ENCODE results near the gene VSTM1.

VSTM1 gene

GRCh38 chr19:54021363-54021762 is 42.3 kb downstream of the VSTM1 start:
- no peak overlapping the region for H2BK5ac ChIP-seq (ENCODE audit: low read depth, low read length, poor library complexity)
- H3K79me1 ChIP-seq (ENCODE audit: low read length) = no peaks in the 10 kb centered on the region
- no peak overlapping the region for H2AFZ ChIP-seq (ENCODE audit: insufficient read depth, low read length, poor library complexity)
- H3K27ac ChIP-seq (ENCODE audit: low read depth, low read length) = no peak overlapping the region
- H3K27me3 ChIP-seq (ENCODE audit: insufficient read depth, low read length) = no peaks in the 10 kb centered on the region
- H2BK12ac ChIP-seq (ENCODE audit: low read length) = no peak overlapping the region
- H4K12ac ChIP-seq (ENCODE audit: low read depth, low read length) = no peak overlapping the region
- peak; percentile 70 to 87 for DNase-seq
- H4K8ac ChIP-seq (ENCODE audit: low read depth, low read length) = no peak overlapping the region
- no peak overlapping the region for H2AK5ac ChIP-seq (ENCODE audit: low read length)
- H3K36me3 ChIP-seq (ENCODE audit: control insufficient read depth in 1 of 2, insufficient read depth in 2 of 2, low read length in 2 of 2) = no peaks in the 10 kb centered on the region
- H3K4me3 ChIP-seq (ENCODE audit: low read depth, low read length) = no peak overlapping the region
- H4K91ac ChIP-seq (ENCODE audit: low read depth, low read length) = no peak overlapping the region
- no peaks in the 10 kb centered on the region for H3K79me2 ChIP-seq (ENCODE audit: control insufficient read depth, insufficient read depth, low read length, poor library complexity)
- no peak overlapping the region for H3K14ac ChIP-seq (ENCODE audit: low read length)
- H3K18ac ChIP-seq (ENCODE audit: low read length) = no peak overlapping the region
- H3K9ac ChIP-seq (ENCODE audit: low read length) = no peak overlapping the region
- H3K4ac ChIP-seq (ENCODE audit: low read depth, low read length) = no peak overlapping the region
- no peaks in the 10 kb centered on the region for H3K4me1 ChIP-seq (ENCODE audit: control insufficient read depth in 1 of 2, insufficient read depth in 2 of 2, low read length in 2 of 2)
- H3K23ac ChIP-seq (ENCODE audit: low read length) = no peak overlapping the region
- H3K9me3 ChIP-seq (ENCODE audit: insufficient read depth, low read depth, low read length) = peaks cover 2% of the 10 kb centered on the region
- H3K4me2 ChIP-seq (ENCODE audit: low read length) = no peak overlapping the region
- WGBS (ENCODE audit: extremely low coverage, insufficient coverage, insufficient read length) = no CpG with 5 or more reads among the region's 8 CpGs
- no peak overlapping the region for H2BK120ac ChIP-seq (ENCODE audit: insufficient read depth, low read length, poor library complexity)

GRCh38 chr19:54017261-54017660 is 46.4 kb downstream of the VSTM1 start:
- Histone ChIP-seq H2AFZ (ENCODE audit: insufficient read depth, low read length, poor library complexity) (no peak overlapping the region), H4K91ac (ENCODE audit: low read depth, low read length) (no peak overlapping the region), H2BK120ac (ENCODE audit: insufficient read depth, low read length, poor library complexity) (no peak overlapping the region), H3K79me1 (ENCODE audit: low read length) (no peaks in the 10 kb centered on the region), H3K4me2 (ENCODE audit: low read length) (no peak overlapping the region), H3K9me3 (ENCODE audit: insufficient read depth, low read depth, low read length) (no peaks in the 10 kb centered on the region), H3K27ac (ENCODE audit: low read depth, low read length) (no peak overlapping the region), H3K23ac (ENCODE audit: low read length) (no peak overlapping the region), H3K4ac (ENCODE audit: low read depth, low read length) (no peak overlapping the region), H3K27me3 (ENCODE audit: insufficient read depth, low read length) (no peaks in the 10 kb centered on the region), H3K9ac (ENCODE audit: low read length) (no peak overlapping the region), H2BK12ac (ENCODE audit: low read length) (no peak overlapping the region), H3K79me2 (ENCODE audit: control insufficient read depth, insufficient read depth, low read length, poor library complexity) (no peaks in the 10 kb centered on the region), H3K36me3 (ENCODE audit: control insufficient read depth in 1 of 2, insufficient read depth in 2 of 2, low read length in 2 of 2) (no peaks in the 10 kb centered on the region), H3K18ac (ENCODE audit: low read length) (no peak overlapping the region), H3K14ac (ENCODE audit: low read length) (no peak overlapping the region), H2BK5ac (ENCODE audit: low read depth, low read length, poor library complexity) (no peak overlapping the region), H3K4me3 (ENCODE audit: low read depth, low read length) (no peak overlapping the region), H3K4me1 (ENCODE audit: control insufficient read depth in 1 of 2, insufficient read depth in 2 of 2, low read length in 2 of 2) (no peaks in the 10 kb centered on the region), H4K8ac (ENCODE audit: low read depth, low read length) (no peak overlapping the region), H2AK5ac (ENCODE audit: low read length) (no peak overlapping the region), H4K12ac (ENCODE audit: low read depth, low read length) (no peak overlapping the region)
- WGBS (ENCODE audit: extremely low coverage, insufficient coverage, insufficient read length) = no CpG with 5 or more reads among the region's 4 CpGs
- DNase-seq = no peak

- H3K36me3 ChIP-seq (ENCODE audit: control insufficient read depth in 1 of 2, insufficient read depth in 2 of 2, low read length in 2 of 2) = no peaks in the 10 kb centered on the region
- no peak overlapping the region for H2BK5ac ChIP-seq (ENCODE audit: low read depth, low read length, poor library complexity)
- H3K23ac ChIP-seq (ENCODE audit: low read length) = no peak overlapping the region
- no peaks in the 10 kb centered on the region for H3K4me1 ChIP-seq (ENCODE audit: control insufficient read depth in 1 of 2, insufficient read depth in 2 of 2, low read length in 2 of 2)
- H3K18ac ChIP-seq (ENCODE audit: low read length) = no peak overlapping the region
- H3K79me1 ChIP-seq (ENCODE audit: low read length) = no peaks in the 10 kb centered on the region
- H4K12ac ChIP-seq (ENCODE audit: low read depth, low read length) = no peak overlapping the region
- H3K14ac ChIP-seq (ENCODE audit: low read length) = no peak overlapping the region
- no peak for DNase-seq
- H3K9ac ChIP-seq (ENCODE audit: low read length) = no peak overlapping the region
- H3K4me2 ChIP-seq (ENCODE audit: low read length) = no peak overlapping the region
- no peak overlapping the region for H4K91ac ChIP-seq (ENCODE audit: low read depth, low read length)
- H2AFZ ChIP-seq (ENCODE audit: insufficient read depth, low read length, poor library complexity) = no peak overlapping the region
- no peaks in the 10 kb centered on the region for H3K9me3 ChIP-seq (ENCODE audit: insufficient read depth, low read depth, low read length)
- H3K4me3 ChIP-seq (ENCODE audit: low read depth, low read length) = no peak overlapping the region
- H2BK12ac ChIP-seq (ENCODE audit: low read length) = no peak overlapping the region
- no peak overlapping the region for H3K27ac ChIP-seq (ENCODE audit: low read depth, low read length)
- H2AK5ac ChIP-seq (ENCODE audit: low read length) = no peak overlapping the region
- no peaks in the 10 kb centered on the region for H3K27me3 ChIP-seq (ENCODE audit: insufficient read depth, low read length)
- WGBS (ENCODE audit: extremely low coverage, insufficient coverage, insufficient read length) = no CpG with 5 or more reads among the region's 19 CpGs
- no peaks in the 10 kb centered on the region for H3K79me2 ChIP-seq (ENCODE audit: control insufficient read depth, insufficient read depth, low read length, poor library complexity)
- no peak overlapping the region for H4K8ac ChIP-seq (ENCODE audit: low read depth, low read length)
- no peak overlapping the region for H3K4ac ChIP-seq (ENCODE audit: low read depth, low read length)
- no peak overlapping the region for H2BK120ac ChIP-seq (ENCODE audit: insufficient read depth, low read length, poor library complexity)
Observed at GRCh38 chr19:54014920-54015560, 48.7 kb downstream of the VSTM1 start.

GRCh38 chr19:54013866-54014265 is 49.8 kb downstream of the VSTM1 start:
- no peak overlapping the region for H4K8ac ChIP-seq (ENCODE audit: low read depth, low read length)
- no peak overlapping the region for H2BK5ac ChIP-seq (ENCODE audit: low read depth, low read length, poor library complexity)
- no peaks in the 10 kb centered on the region for H3K79me2 ChIP-seq (ENCODE audit: control insufficient read depth, insufficient read depth, low read length, poor library complexity)
- H3K4ac ChIP-seq (ENCODE audit: low read depth, low read length) = no peak overlapping the region
- no peak overlapping the region for H3K4me3 ChIP-seq (ENCODE audit: low read depth, low read length)
- DNase-seq = no peak
- H2AK5ac ChIP-seq (ENCODE audit: low read length) = no peak overlapping the region
- no peak overlapping the region for H4K91ac ChIP-seq (ENCODE audit: low read depth, low read length)
- no peak overlapping the region for H3K18ac ChIP-seq (ENCODE audit: low read length)
- H3K14ac ChIP-seq (ENCODE audit: low read length) = no peak overlapping the region
- no peak overlapping the region for H3K23ac ChIP-seq (ENCODE audit: low read length)
- H3K27ac ChIP-seq (ENCODE audit: low read depth, low read length) = no peak overlapping the region
- no peaks in the 10 kb centered on the region for H3K9me3 ChIP-seq (ENCODE audit: insufficient read depth, low read depth, low read length)
- no peaks in the 10 kb centered on the region for H3K4me1 ChIP-seq (ENCODE audit: control insufficient read depth in 1 of 2, insufficient read depth in 2 of 2, low read length in 2 of 2)
- no peak overlapping the region for H2BK120ac ChIP-seq (ENCODE audit: insufficient read depth, low read length, poor library complexity)
- H2AFZ ChIP-seq (ENCODE audit: insufficient read depth, low read length, poor library complexity) = no peak overlapping the region
- no peaks in the 10 kb centered on the region for H3K36me3 ChIP-seq (ENCODE audit: control insufficient read depth in 1 of 2, insufficient read depth in 2 of 2, low read length in 2 of 2)
- WGBS (ENCODE audit: extremely low coverage, insufficient coverage, insufficient read length) = no CpG with 5 or more reads among the region's 8 CpGs
- H3K79me1 ChIP-seq (ENCODE audit: low read length) = no peaks in the 10 kb centered on the region
- no peak overlapping the region for H2BK12ac ChIP-seq (ENCODE audit: low read length)
- no peak overlapping the region for H3K4me2 ChIP-seq (ENCODE audit: low read length)
- no peak overlapping the region for H4K12ac ChIP-seq (ENCODE audit: low read depth, low read length)
- H3K27me3 ChIP-seq (ENCODE audit: insufficient read depth, low read length) = no peaks in the 10 kb centered on the region
- no peak overlapping the region for H3K9ac ChIP-seq (ENCODE audit: low read length)
